Neural cell (in vitro differentiated cells): ENCODE measurements around the gene PCDHB1. TPM values are rescaled to one million over a fixed set of nuclear protein-coding genes. Genes with fewer than 3 reads are reported as not detected.

Source experiments
- H2AFZ ChIP-seq: fragments of 200-600, 300-800 bp; sonication (generic), shearing (Covaris generic); 2 replicates; pipeline ENCODE4 v1.6.0; 2014; ENCODE audit warnings: low read depth, mild to moderate bottlenecking, antibody characterized with exemption, low read length, moderate library complexity
- H3F3A ChIP-seq: fragments of 200-600 bp; shearing (Covaris generic); 2 replicates; pipeline ENCODE4 v1.6.1; 2016; ENCODE audit warnings: mild to moderate bottlenecking, moderate library complexity, mixed read lengths, antibody characterized with exemption, low read length; ENCODE audit not compliant: insufficient read depth, poor library complexity, severe bottlenecking
- H3K27ac ChIP-seq: fragments of 200-600, 300-800 bp; sonication (generic), shearing (Covaris generic); 2 replicates; pipeline ENCODE4 v1.5.1; 2014; ENCODE audit warnings: mild to moderate bottlenecking, low read length, moderate library complexity
- H3K27me3 ChIP-seq: fragments of 300-800, 200-600 bp; sonication (generic), shearing (Covaris generic); 2 replicates; pipeline ENCODE4 v1.6.0; 2014; ENCODE audit warnings: mild to moderate bottlenecking, low read depth, low read length, moderate library complexity; ENCODE audit not compliant: insufficient read depth
- H3K36me3 ChIP-seq: fragments of 300-800, 200-600 bp; sonication (generic), shearing (Covaris generic); 2 replicates; pipeline ENCODE4 v1.5.1; 2014; ENCODE audit warnings: mild to moderate bottlenecking, antibody characterized with exemption, low read length, moderate library complexity; ENCODE audit not compliant: insufficient read depth
- H3K4me2 ChIP-seq: fragments of 300-800, 200-600 bp; sonication (generic), shearing (Covaris generic); 2 replicates; pipeline ENCODE4 v1.6.0; 2014; ENCODE audit warnings: mild to moderate bottlenecking, low read length
- H3K4me3 ChIP-seq: fragments of 300-800, 200-600 bp; sonication (generic), shearing (Covaris generic); 2 replicates; pipeline ENCODE4 v1.5.1; 2014; ENCODE audit warnings: mild to moderate bottlenecking, low read length, moderate library complexity
- H3K79me2 ChIP-seq: fragments of 200-600 bp; shearing (Covaris generic); replicated peaks from 2 replicates; pipeline ENCODE4 v1.6.0; 2014; ENCODE audit warnings: mild to moderate bottlenecking, low read length, moderate library complexity; ENCODE audit not compliant: insufficient read depth
- H3K9ac ChIP-seq: fragments of 300-800, 200-600 bp; sonication (generic), shearing (Covaris generic); 2 replicates; pipeline ENCODE4 v1.6.1; 2016; ENCODE audit warnings: mild to moderate bottlenecking, low read length, mixed read lengths
- H3K9me2 ChIP-seq: fragments of 200-600 bp; shearing (Covaris generic); 2 replicates; pipeline ENCODE4 v1.6.1; 2016; ENCODE audit warnings: mild to moderate bottlenecking, low read length, mixed read lengths; ENCODE audit not compliant: insufficient read depth
- H3K9me3 ChIP-seq: fragments of 200-600, 300-800 bp; sonication (generic), shearing (Covaris generic); 2 replicates; pipeline ENCODE4 v1.6.1; 2016; ENCODE audit warnings: mild to moderate bottlenecking, mixed run types, low read length, moderate library complexity, mixed read lengths
- H4K20me1 ChIP-seq: fragments of 200-600 bp; shearing (Covaris generic); 2 replicates; pipeline ENCODE4 v1.6.1; 2016; ENCODE audit warnings: mild to moderate bottlenecking, mixed run types; ENCODE audit not compliant: insufficient read depth
- EP300 ChIP-seq: fragments of 450-650 bp; conservative IDR thresholded peaks from 2 replicates; pipeline ENCODE4 v1.6.1; 2014; ENCODE audit warnings: antibody characterized with exemption, mild to moderate bottlenecking, moderate library complexity; ENCODE audit not compliant: poor library complexity, severe bottlenecking
- EZH2 ChIP-seq: fragments of 200-600, 300-800 bp; shearing (Covaris generic), sonication (generic); IDR thresholded peaks from 2 replicates; pipeline ENCODE4 v1.6.1; 2014; ENCODE audit warnings: antibody characterized with exemption, low read length, borderline replicate concordance, mild to moderate bottlenecking; ENCODE audit not compliant: insufficient read depth, poor library complexity, severe bottlenecking
- MXI1 ChIP-seq: fragments of 450-650 bp; conservative IDR thresholded peaks from 2 replicates; pipeline ENCODE4 v1.6.1; 2014; ENCODE audit warnings: antibody characterized with exemption, mild to moderate bottlenecking; ENCODE audit not compliant: poor library complexity, severe bottlenecking
- POLR2AphosphoS5 ChIP-seq: IDR thresholded peaks from 2 replicates; pipeline ENCODE4 v1.6.1; 2012
- RAD21 ChIP-seq: fragments of 450-650 bp; conservative IDR thresholded peaks from 2 replicates; pipeline ENCODE4 v1.6.1; 2014; ENCODE audit warnings: antibody characterized with exemption, mild to moderate bottlenecking, moderate library complexity
- SMC3 ChIP-seq: fragments of 450-650 bp; conservative IDR thresholded peaks from 2 replicates; pipeline ENCODE4 v1.6.1; 2014; ENCODE audit warnings: antibody characterized with exemption, mild to moderate bottlenecking, moderate library complexity; ENCODE audit not compliant: poor library complexity
- TAF1 ChIP-seq: IDR thresholded peaks from 2 replicates; pipeline ENCODE4 v1.6.1; 2012; ENCODE audit warnings: low read depth
- polyA plus RNA-seq: library from polyadenylated mRNA; depleted of rRNA; stranded (reverse); fragments of >200 nt; gene quantifications from 2 replicates; pipeline ENCODE4 v1.2.3, GENCODE V29; 2014
- TF ChIP-seq, protein P1 (sequence below): fragments of 450-650 bp; IDR thresholded peaks from 2 replicates; pipeline ENCODE4 v1.5.1; 2014; ENCODE audit warnings: antibody characterized with exemption, mild to moderate bottlenecking, moderate library complexity; ENCODE audit not compliant: poor library complexity, severe bottlenecking
- TF ChIP-seq, protein P2 (sequence below): IDR thresholded peaks from 2 replicates; pipeline ENCODE4 v1.6.1; 2012; ENCODE audit warnings: borderline replicate concordance

PCDHB1 gene
- polyA plus RNA-seq, 1 donor from 2014 or later = 0.10 TPM

DNA sequence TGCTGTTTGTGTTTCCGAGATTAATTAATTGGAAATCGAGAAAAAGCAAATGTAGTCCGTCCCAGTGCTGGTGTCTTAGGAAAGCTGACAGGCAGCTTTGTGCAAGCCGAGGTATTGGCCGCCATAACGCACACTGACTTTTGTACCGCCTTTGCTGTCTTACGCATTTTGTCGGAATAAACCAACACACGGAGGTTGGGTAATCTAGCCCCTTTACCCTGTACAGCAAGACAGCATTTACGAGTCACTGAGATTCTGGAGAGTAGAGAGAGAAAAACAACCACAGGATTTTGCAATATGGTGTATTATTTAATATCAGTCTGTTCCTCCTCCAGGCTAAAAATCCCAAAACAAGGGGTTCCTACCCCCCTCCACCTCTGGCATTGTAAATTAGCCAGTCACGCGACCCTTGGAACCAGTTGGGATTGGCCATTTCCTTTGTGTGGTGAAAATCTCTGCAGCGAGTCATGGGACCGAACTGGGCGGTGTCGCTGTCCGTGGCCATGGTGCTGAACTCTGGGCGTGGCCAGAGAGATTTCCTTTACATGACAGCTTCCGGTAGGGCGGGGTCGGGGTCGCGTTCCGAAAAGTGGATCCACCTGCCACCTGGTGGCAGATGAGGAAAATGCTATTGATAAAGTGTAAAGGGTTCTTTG, 10.3 kb upstream of the PCDHB1 start:
- Histone ChIP-seq H3K9me2 (no peaks in the 10 kb centered on the region), H3K9ac (peak overlapping the region; percentile 92), H3K27me3 (no peaks in the 10 kb centered on the region), H2AFZ (peak overlapping the region; percentile 83), H3K79me2 (no peaks in the 10 kb centered on the region), H3F3A (no peaks in the 10 kb centered on the region), H3K36me3 (no peaks in the 10 kb centered on the region), H3K4me2 (peak overlapping the region; percentile 78), H3K4me3 (peak overlapping the region; percentile 76), H3K9me3 (no peaks in the 10 kb centered on the region), H4K20me1 (no peaks in the 10 kb centered on the region), H3K27ac (peak overlapping the region; percentile 99)
- TF ChIP-seq RAD21 (peak; percentile 98), EP300 (peak; percentile 65), TAF1 (peak; percentile 97), SMC3 (peak; percentile 100), POLR2AphosphoS5 (peak; percentile 100), MXI1 (peak; percentile 92), EZH2 (no peak)
- TF ChIP-seq, protein P1, sequence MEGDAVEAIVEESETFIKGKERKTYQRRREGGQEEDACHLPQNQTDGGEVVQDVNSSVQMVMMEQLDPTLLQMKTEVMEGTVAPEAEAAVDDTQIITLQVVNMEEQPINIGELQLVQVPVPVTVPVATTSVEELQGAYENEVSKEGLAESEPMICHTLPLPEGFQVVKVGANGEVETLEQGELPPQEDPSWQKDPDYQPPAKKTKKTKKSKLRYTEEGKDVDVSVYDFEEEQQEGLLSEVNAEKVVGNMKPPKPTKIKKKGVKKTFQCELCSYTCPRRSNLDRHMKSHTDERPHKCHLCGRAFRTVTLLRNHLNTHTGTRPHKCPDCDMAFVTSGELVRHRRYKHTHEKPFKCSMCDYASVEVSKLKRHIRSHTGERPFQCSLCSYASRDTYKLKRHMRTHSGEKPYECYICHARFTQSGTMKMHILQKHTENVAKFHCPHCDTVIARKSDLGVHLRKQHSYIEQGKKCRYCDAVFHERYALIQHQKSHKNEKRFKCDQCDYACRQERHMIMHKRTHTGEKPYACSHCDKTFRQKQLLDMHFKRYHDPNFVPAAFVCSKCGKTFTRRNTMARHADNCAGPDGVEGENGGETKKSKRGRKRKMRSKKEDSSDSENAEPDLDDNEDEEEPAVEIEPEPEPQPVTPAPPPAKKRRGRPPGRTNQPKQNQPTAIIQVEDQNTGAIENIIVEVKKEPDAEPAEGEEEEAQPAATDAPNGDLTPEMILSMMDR = peak; percentile 96
- TF ChIP-seq, protein P2, sequence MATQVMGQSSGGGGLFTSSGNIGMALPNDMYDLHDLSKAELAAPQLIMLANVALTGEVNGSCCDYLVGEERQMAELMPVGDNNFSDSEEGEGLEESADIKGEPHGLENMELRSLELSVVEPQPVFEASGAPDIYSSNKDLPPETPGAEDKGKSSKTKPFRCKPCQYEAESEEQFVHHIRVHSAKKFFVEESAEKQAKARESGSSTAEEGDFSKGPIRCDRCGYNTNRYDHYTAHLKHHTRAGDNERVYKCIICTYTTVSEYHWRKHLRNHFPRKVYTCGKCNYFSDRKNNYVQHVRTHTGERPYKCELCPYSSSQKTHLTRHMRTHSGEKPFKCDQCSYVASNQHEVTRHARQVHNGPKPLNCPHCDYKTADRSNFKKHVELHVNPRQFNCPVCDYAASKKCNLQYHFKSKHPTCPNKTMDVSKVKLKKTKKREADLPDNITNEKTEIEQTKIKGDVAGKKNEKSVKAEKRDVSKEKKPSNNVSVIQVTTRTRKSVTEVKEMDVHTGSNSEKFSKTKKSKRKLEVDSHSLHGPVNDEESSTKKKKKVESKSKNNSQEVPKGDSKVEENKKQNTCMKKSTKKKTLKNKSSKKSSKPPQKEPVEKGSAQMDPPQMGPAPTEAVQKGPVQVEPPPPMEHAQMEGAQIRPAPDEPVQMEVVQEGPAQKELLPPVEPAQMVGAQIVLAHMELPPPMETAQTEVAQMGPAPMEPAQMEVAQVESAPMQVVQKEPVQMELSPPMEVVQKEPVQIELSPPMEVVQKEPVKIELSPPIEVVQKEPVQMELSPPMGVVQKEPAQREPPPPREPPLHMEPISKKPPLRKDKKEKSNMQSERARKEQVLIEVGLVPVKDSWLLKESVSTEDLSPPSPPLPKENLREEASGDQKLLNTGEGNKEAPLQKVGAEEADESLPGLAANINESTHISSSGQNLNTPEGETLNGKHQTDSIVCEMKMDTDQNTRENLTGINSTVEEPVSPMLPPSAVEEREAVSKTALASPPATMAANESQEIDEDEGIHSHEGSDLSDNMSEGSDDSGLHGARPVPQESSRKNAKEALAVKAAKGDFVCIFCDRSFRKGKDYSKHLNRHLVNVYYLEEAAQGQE = peak; percentile 97

DNA sequence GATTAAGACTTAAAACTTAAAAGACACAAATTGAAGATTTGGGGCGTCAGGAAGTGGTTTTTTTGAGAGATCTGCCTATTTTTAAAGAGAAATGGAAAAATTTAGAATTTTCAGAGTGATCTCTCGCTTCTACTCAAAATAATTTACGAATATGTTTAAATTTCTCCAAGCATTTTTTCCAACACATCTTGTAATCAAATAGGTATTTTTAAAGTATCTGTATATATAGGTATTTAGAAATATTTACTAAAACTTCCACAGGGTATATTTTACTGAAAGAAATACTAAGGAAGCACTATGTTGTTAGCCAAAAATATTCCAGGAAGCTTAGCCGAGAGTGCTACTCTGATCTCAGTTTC, 9.8 kb upstream of the PCDHB1 start:
- Histone ChIP-seq H3K9me2 (no peaks in the 10 kb centered on the region), H3K4me3 (no peak overlapping the region), H3K9ac (no peak overlapping the region), H3K27ac (no peak overlapping the region), H3K27me3 (no peaks in the 10 kb centered on the region), H3F3A (no peaks in the 10 kb centered on the region), H2AFZ (no peak overlapping the region), H3K36me3 (no peaks in the 10 kb centered on the region), H3K9me3 (no peaks in the 10 kb centered on the region), H3K4me2 (no peak overlapping the region), H4K20me1 (no peaks in the 10 kb centered on the region), H3K79me2 (no peaks in the 10 kb centered on the region)
- TF ChIP-seq TAF1 = no peak
- TF ChIP-seq, protein P2 = no peak
- no peak for TF ChIP-seq POLR2AphosphoS5
- TF ChIP-seq SMC3 = no peak
- no peak for TF ChIP-seq EP300
- TF ChIP-seq RAD21 = no peak
- TF ChIP-seq EZH2 = no peak
- TF ChIP-seq MXI1 = no peak
- TF ChIP-seq, protein P1 = no peak
